Caco-2 (cell line): Measurements from ENCODE around the gene PELI2. TPM values are rescaled to one million over a fixed set of nuclear protein-coding genes. Genes with fewer than 3 reads are reported as not detected.

Experiments used
- BruUV-seq: library from RNA; stranded (reverse); fragments of 400-500 nt; replicated peaks from 2 replicates; lab custom pipeline; 2021; lab: Mats Ljungman, UMichigan
- CTCF ChIA-PET: fragments of 300-600 bp; sonication (Branson Sonifier 250); formaldehyde crosslinking; loops from one replicate; lab custom pipeline; 2022; ENCODE audit warnings: antibody characterized with exemption; lab: Charles Lee
- POLR2A ChIA-PET: fragments of 300-600 bp; sonication (Branson Sonifier 250); formaldehyde crosslinking; loops from one replicate; lab custom pipeline; 2022; ENCODE audit warnings: antibody characterized with exemption; lab: Charles Lee
- DNase-seq, 2 experiments: peaks; one replicate each; pipeline versions ENCODE4 v3.0.0 to v3.0.0-alpha.2; 2020 to 2022
- H3K27me3 ChIP-seq: replicated peaks from 2 replicates; pipeline ENCODE4 v1.6.0; 2011; ENCODE audit warnings: low read length; ENCODE audit not compliant: control insufficient read depth, insufficient read depth
- H3K36me3 ChIP-seq: 2 replicates; pipeline ENCODE4 v1.5.1; 2011; ENCODE audit warnings: low read length; ENCODE audit not compliant: control insufficient read depth, insufficient read depth
- H3K4me1 ChIP-seq: fragments of 250-450 bp; sonication (Bioruptor Pico); 2 replicates; pipeline ENCODE4 v1.5.1; 2020; ENCODE audit warnings: mild to moderate bottlenecking
- H3K4me3 ChIP-seq: 2 replicates; pipeline ENCODE4 v1.5.1; 2011; ENCODE audit warnings: low read depth, mild to moderate bottlenecking, control low read depth, low read length
- H3K9me3 ChIP-seq: fragments of 250-450 bp; sonication (Bioruptor Pico); 2 replicates; pipeline ENCODE4 v1.5.1; 2020; ENCODE audit warnings: mild to moderate bottlenecking, moderate library complexity
- H3K27ac Mint-ChIP-seq: one replicate; pipeline ENCODE4 v1.8.0; 2022; ENCODE audit warnings: mixed read lengths; ENCODE audit not compliant: unreplicated experiment
- H3K27me3 Mint-ChIP-seq: one replicate; pipeline ENCODE4 v1.8.0; 2022; ENCODE audit warnings: mixed read lengths; ENCODE audit not compliant: insufficient read depth, unreplicated experiment
- H3K36me3 Mint-ChIP-seq: one replicate; pipeline ENCODE4 v1.8.0; 2022; ENCODE audit warnings: mild to moderate bottlenecking, mixed read lengths; ENCODE audit not compliant: insufficient read depth, unreplicated experiment
- H3K4me1 Mint-ChIP-seq: one replicate; pipeline ENCODE4 v1.8.0; 2022; ENCODE audit warnings: low read depth, mixed read lengths; ENCODE audit not compliant: unreplicated experiment
- H3K4me3 Mint-ChIP-seq: one replicate; pipeline ENCODE4 v1.8.0; 2022; ENCODE audit warnings: mild to moderate bottlenecking, moderate library complexity, mixed read lengths; ENCODE audit not compliant: unreplicated experiment
- H3K9me3 Mint-ChIP-seq: one replicate; pipeline ENCODE4 v1.8.0; 2022; ENCODE audit warnings: mixed read lengths; ENCODE audit not compliant: unreplicated experiment
- intact Hi-C: fragments of 100-400 bp; cut with micrococcal nuclease; formaldehyde crosslinking; loops from one replicate; pipeline ENCODE4 v1.10.0; 2022; ENCODE audit not compliant: unreplicated experiment
- total RNA-seq: library from RNA; stranded (reverse); gene quantifications from 2 replicates; pipeline ENCODE4 v1.2.3, GENCODE V29; 2022
- TF ChIP-seq, protein P1 (sequence below), 2 experiments: fragments of 200-600 bp in 1 of 2; IDR thresholded peaks; 1 replicate in 1 of 2; 2 replicates in 1 of 2; pipeline versions ENCODE4 v1.5.1 to v1.8.0; 2011 to 2022; ENCODE audit warnings: antibody characterized with exemption in 1 of 2, control low read depth in 1 of 2, inconsistent platforms in 1 of 2, low read depth in 1 of 2, low read length in 1 of 2, mild to moderate bottlenecking in 1 of 2, moderate library complexity in 1 of 2; ENCODE audit not compliant: insufficient read depth in 1 of 2, severe bottlenecking in 1 of 2, unreplicated experiment in 1 of 2

The PELI2 gene
- total RNA-seq, 1 experiment from 2014 or later: 8.5 TPM

GRCh38 chr14:56100556-56100955, 17.7 kb upstream of the PELI2 start:
- H3K4me1 ChIP-seq: peaks cover 50% of the 10 kb centered on the region
- no peak overlapping the region for H3K27ac Mint-ChIP-seq
- peaks cover 32% of the 10 kb centered on the region for H3K4me1 Mint-ChIP-seq
- no TSS peak for BruUV-seq
- H3K27me3 ChIP-seq: no peaks in the 10 kb centered on the region
- no peaks in the 10 kb centered on the region for H3K36me3 Mint-ChIP-seq
- H3K9me3 Mint-ChIP-seq: no peaks in the 10 kb centered on the region
- H3K36me3 ChIP-seq: no peaks in the 10 kb centered on the region
- ChIA-PET POLR2A (no interaction called here), CTCF (no interaction called here)
- no peak for DNase-seq
- TF ChIP-seq, protein P1, sequence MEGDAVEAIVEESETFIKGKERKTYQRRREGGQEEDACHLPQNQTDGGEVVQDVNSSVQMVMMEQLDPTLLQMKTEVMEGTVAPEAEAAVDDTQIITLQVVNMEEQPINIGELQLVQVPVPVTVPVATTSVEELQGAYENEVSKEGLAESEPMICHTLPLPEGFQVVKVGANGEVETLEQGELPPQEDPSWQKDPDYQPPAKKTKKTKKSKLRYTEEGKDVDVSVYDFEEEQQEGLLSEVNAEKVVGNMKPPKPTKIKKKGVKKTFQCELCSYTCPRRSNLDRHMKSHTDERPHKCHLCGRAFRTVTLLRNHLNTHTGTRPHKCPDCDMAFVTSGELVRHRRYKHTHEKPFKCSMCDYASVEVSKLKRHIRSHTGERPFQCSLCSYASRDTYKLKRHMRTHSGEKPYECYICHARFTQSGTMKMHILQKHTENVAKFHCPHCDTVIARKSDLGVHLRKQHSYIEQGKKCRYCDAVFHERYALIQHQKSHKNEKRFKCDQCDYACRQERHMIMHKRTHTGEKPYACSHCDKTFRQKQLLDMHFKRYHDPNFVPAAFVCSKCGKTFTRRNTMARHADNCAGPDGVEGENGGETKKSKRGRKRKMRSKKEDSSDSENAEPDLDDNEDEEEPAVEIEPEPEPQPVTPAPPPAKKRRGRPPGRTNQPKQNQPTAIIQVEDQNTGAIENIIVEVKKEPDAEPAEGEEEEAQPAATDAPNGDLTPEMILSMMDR (IDR thresholded peaks at IDR 0.05; ENCODE audit: insufficient read depth in 1 of 2, low read depth in 1 of 2, low read length in 1 of 2, severe bottlenecking in 1 of 2, unreplicated experiment in 1 of 2): no peak
- H3K4me3 Mint-ChIP-seq: no peak overlapping the region
- H3K4me3 ChIP-seq: no peak overlapping the region
- intact Hi-C loops: no loop called here
- H3K27me3 Mint-ChIP-seq: no peaks in the 10 kb centered on the region
- no peaks in the 10 kb centered on the region for H3K9me3 ChIP-seq

DNA sequence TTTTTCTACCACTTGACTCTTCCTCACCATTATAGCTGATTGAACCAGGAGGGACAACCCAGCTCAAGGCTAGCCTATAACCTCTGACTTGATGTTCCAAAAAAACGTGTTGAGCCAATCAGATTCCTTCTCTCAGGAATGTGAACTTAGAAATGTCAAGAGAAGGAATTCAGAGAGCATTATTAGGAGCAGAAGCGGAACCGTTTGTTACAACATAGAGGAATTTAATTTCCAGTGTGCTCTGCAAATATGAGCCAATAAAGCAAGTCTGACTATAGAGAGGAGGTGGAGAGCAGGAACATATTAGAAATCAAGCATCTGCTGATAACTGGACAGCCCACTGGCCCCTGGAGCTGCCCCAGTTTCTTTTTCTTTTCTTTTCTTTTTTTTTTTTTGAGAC, 15.3 kb upstream of the PELI2 start:
- no peak for DNase-seq
- no peaks in the 10 kb centered on the region for H3K36me3 ChIP-seq
- Mint-ChIP-seq H3K27ac (no peak overlapping the region), H3K27me3 (no peaks in the 10 kb centered on the region), H3K4me3 (no peak overlapping the region), H3K36me3 (no peaks in the 10 kb centered on the region), H3K4me1 (peaks cover 32% of the 10 kb centered on the region), H3K9me3 (no peaks in the 10 kb centered on the region)
- BruUV-seq: no TSS peak
- no peaks in the 10 kb centered on the region for H3K9me3 ChIP-seq
- no peak overlapping the region for H3K4me3 ChIP-seq
- TF ChIP-seq, protein P1 (IDR thresholded peaks at IDR 0.05; ENCODE audit: insufficient read depth in 1 of 2, low read depth in 1 of 2, low read length in 1 of 2, severe bottlenecking in 1 of 2, unreplicated experiment in 1 of 2): no peak
- ChIA-PET CTCF (no interaction called here), POLR2A (no interaction called here)
- peaks cover 44% of the 10 kb centered on the region for H3K4me1 ChIP-seq
- intact Hi-C loops: no loop called here
- H3K27me3 ChIP-seq: no peaks in the 10 kb centered on the region

DNA sequence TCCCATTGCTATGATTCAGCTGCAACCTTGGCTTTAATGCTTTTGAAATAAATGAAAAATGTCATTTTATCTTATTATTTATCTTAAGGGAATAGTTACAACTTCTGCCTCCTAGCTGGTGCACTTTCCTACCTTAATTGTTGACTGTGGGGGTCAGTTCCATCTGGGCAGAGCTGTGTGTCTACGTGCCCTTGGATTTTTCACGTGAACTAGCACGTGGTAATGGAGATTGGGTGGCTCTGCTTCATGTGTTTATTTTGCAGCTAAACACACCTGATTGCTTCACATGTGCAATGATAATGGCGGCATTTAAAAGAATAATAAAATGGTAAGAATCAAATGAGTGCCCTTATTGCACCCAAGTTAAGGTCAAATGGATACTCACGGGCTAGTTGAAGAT, 10.6 kb upstream of the PELI2 start:
- CTCF ChIA-PET: no interaction called here
- no TSS peak for BruUV-seq
- no peak for DNase-seq

More for the DNA sequence above, 10.6 kb upstream of the PELI2 start:
- intact Hi-C loops: no loop called here
- H3K9me3 ChIP-seq: no peaks in the 10 kb centered on the region; the same call in 1 of the 2 replicates
- no peaks in the 10 kb centered on the region for H3K27me3 ChIP-seq
- POLR2A ChIA-PET: no interaction called here
- peaks cover 8% of the 10 kb centered on the region; the same call in 1 of the 2 replicates for H3K4me1 ChIP-seq
- no peaks in the 10 kb centered on the region for H3K36me3 ChIP-seq
- Mint-ChIP-seq H3K4me3 (no peak overlapping the region), H3K36me3 (no peaks in the 10 kb centered on the region), H3K27ac (no peak overlapping the region), H3K4me1 (peaks cover 13% of the 10 kb centered on the region), H3K9me3 (no peaks in the 10 kb centered on the region), H3K27me3 (peaks cover 2% of the 10 kb centered on the region)
- TF ChIP-seq, protein P1 (IDR thresholded peaks at IDR 0.05; ENCODE audit: insufficient read depth in 1 of 2, low read depth in 1 of 2, low read length in 1 of 2, severe bottlenecking in 1 of 2, unreplicated experiment in 1 of 2): no peak
- no peak overlapping the region for H3K4me3 ChIP-seq
